Endothelial cell of umbilical vein (primary cell): Measurements from ENCODE around the gene GNRHR.

ENCODE experiments used
- POLR2AphosphoS5 ChIP-seq: IDR thresholded peaks from 2 replicates; pipeline ENCODE4 v1.6.1; 2012; ENCODE audit warnings: low read depth, mild to moderate bottlenecking, control low read depth, low read length, moderate library complexity; ENCODE audit not compliant: insufficient read depth
- TF ChIP-seq, protein P1 (sequence below), 2 donors: IDR thresholded peaks; 1 replicate in 1 of 2; 2 replicates in 1 of 2; pipeline ENCODE4 v1.5.1; 2011; ENCODE audit warnings: low read length in 2 of 2, mild to moderate bottlenecking in 2 of 2, moderate library complexity in 2 of 2, control low read depth in 1 of 2, inconsistent platforms in 1 of 2, low read depth in 1 of 2; ENCODE audit not compliant: insufficient read depth in 1 of 2; ENCODE audit errors: extremely low read depth in 1 of 2

GRCh38 chr4:67696061-67696460, 58.1 kb downstream of the GNRHR start:
- TF ChIP-seq POLR2AphosphoS5: no peak
- TF ChIP-seq, protein P1, sequence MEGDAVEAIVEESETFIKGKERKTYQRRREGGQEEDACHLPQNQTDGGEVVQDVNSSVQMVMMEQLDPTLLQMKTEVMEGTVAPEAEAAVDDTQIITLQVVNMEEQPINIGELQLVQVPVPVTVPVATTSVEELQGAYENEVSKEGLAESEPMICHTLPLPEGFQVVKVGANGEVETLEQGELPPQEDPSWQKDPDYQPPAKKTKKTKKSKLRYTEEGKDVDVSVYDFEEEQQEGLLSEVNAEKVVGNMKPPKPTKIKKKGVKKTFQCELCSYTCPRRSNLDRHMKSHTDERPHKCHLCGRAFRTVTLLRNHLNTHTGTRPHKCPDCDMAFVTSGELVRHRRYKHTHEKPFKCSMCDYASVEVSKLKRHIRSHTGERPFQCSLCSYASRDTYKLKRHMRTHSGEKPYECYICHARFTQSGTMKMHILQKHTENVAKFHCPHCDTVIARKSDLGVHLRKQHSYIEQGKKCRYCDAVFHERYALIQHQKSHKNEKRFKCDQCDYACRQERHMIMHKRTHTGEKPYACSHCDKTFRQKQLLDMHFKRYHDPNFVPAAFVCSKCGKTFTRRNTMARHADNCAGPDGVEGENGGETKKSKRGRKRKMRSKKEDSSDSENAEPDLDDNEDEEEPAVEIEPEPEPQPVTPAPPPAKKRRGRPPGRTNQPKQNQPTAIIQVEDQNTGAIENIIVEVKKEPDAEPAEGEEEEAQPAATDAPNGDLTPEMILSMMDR (IDR thresholded peaks at IDR 0.05; ENCODE audit: extremely low read depth in 1 of 2, insufficient read depth in 1 of 2, low read depth in 1 of 2, low read length in 2 of 2): no peak
